BE2C (cell line): ENCODE results near the gene OR5D18.

Source experiments
- DNase-seq: peaks from one replicate; pipeline ENCODE4 v3.0.0-alpha.2; 2020
- H3K27me3 ChIP-seq: fragments of 250-450 bp; sonication (Bioruptor Pico); 2 replicates; pipeline ENCODE4 v1.5.1; 2020; ENCODE audit warnings: mild to moderate bottlenecking
- H3K36me3 ChIP-seq: fragments of 250-450 bp; sonication (Bioruptor Pico); 2 replicates; pipeline ENCODE4 v1.5.1; 2020; ENCODE audit warnings: mild to moderate bottlenecking
- H3K4me1 ChIP-seq: fragments of 250-450 bp; sonication (Bioruptor Pico); 2 replicates; pipeline ENCODE4 v1.5.1; 2020
- H3K4me3 ChIP-seq: 2 replicates; pipeline ENCODE4 v1.5.1; 2011; ENCODE audit warnings: low read depth, low read length
- H3K9me3 ChIP-seq: fragments of 250-450 bp; sonication (Bioruptor Pico); 2 replicates; pipeline ENCODE4 v1.5.1; 2020
- CTCF ChIP-seq: IDR thresholded peaks from 2 replicates; pipeline ENCODE4 v1.5.1; 2012; ENCODE audit warnings: mild to moderate bottlenecking, low read depth, low read length

OR5D18 gene

GRCh38 chr11:55811067-55811466 is 8.4 kb upstream of the OR5D18 start, which contains the start of gene OR5L1:
Gene OR5L1 (plus strand): TSS chr11:55811367. CDS start chr11:55811467, 100 bp downstream.
- Histone ChIP-seq H3K9me3 (no peaks in the 10 kb centered on the region), H3K4me3 (no peak within 1 kb of the TSS), H3K4me1 (no peaks in the 10 kb centered on the region), H3K27me3 (no peaks in the 10 kb centered on the region), H3K36me3 (no peaks in the 10 kb centered on the region)
- no peak for TF ChIP-seq CTCF
- DNase-seq = no peak

GRCh38 chr11:55826919-55827318 is 7.5 kb downstream of the OR5D18 start, which contains the start of gene OR5L2:
Gene OR5L2 (plus strand): TSS chr11:55827219. CDS start chr11:55827219, 0 bp downstream.
- Histone ChIP-seq H3K9me3 (no peaks in the 10 kb centered on the region), H3K4me3 (no peak within 1 kb of the TSS), H3K4me1 (no peaks in the 10 kb centered on the region), H3K36me3 (no peaks in the 10 kb centered on the region), H3K27me3 (no peaks in the 10 kb centered on the region)
- DNase-seq = no peak
- no peak for TF ChIP-seq CTCF

GRCh38 chr11:55838452-55838851 is 19.0 kb downstream of the OR5D18 start, which contains the start of gene OR5D16:
Gene OR5D16 (plus strand): TSS chr11:55838752. CDS start chr11:55838752, 0 bp downstream.
- H3K27me3 ChIP-seq = no peaks in the 10 kb centered on the region
- no peak for TF ChIP-seq CTCF
- DNase-seq = no peak
- H3K9me3 ChIP-seq = no peaks in the 10 kb centered on the region
- H3K4me1 ChIP-seq = no peaks in the 10 kb centered on the region
- H3K36me3 ChIP-seq = no peaks in the 10 kb centered on the region
- no peak within 1 kb of the TSS for H3K4me3 ChIP-seq

GRCh38 chr11:55847453-55847852 is 28.0 kb downstream of the OR5D18 start:
- DNase-seq = no peak
- Histone ChIP-seq H3K4me3 (no peak overlapping the region), H3K36me3 (no peaks in the 10 kb centered on the region), H3K4me1 (no peaks in the 10 kb centered on the region), H3K27me3 (no peaks in the 10 kb centered on the region), H3K9me3 (no peaks in the 10 kb centered on the region)
- no peak for TF ChIP-seq CTCF

GRCh38 chr11:55849037-55849436 is 29.6 kb downstream of the OR5D18 start:
- no peaks in the 10 kb centered on the region for H3K9me3 ChIP-seq
- no peaks in the 10 kb centered on the region for H3K36me3 ChIP-seq
- H3K4me1 ChIP-seq = no peaks in the 10 kb centered on the region
- no peak overlapping the region for H3K4me3 ChIP-seq
- no peak for TF ChIP-seq CTCF
- DNase-seq = no peak
- H3K27me3 ChIP-seq = no peaks in the 10 kb centered on the region

- Histone ChIP-seq H3K4me3 (no peak overlapping the region), H3K9me3 (no peaks in the 10 kb centered on the region), H3K27me3 (no peaks in the 10 kb centered on the region), H3K4me1 (no peaks in the 10 kb centered on the region), H3K36me3 (no peaks in the 10 kb centered on the region)
- no peak for DNase-seq
- no peak for TF ChIP-seq CTCF
Observed at GRCh38 chr11:55852141-55852540, 32.7 kb downstream of the OR5D18 start.
